Measurements from ENCODE around the gene TRAPPC10. TPM values are rescaled to one million over a fixed set of nuclear protein-coding genes. Genes with fewer than 3 reads are reported as not detected.
"Not testable (repeated sequence)": the region's sequence is repeated elsewhere in the genome, so short reads cannot be mapped to it uniquely, and the experiment has no call there.

TRAPPC10 gene
- polyA plus RNA-seq, 1 experiment, result 31.4 TPM

- POLR2A ChIA-PET; H3K4me3 ChIP-seq (ENCODE audit: low read depth, low read length); H3K36me3 ChIP-seq (ENCODE audit: control insufficient read depth, insufficient read depth, low read length); CTCF ChIA-PET; H3K27me3 ChIP-seq (ENCODE audit: control insufficient read depth, insufficient read depth, low read length); DNase-seq (ENCODE audit: low read depth): not testable (repeated sequence)
Measured at GRCh38 chr21:44140552-44140932, 128.4 kb downstream of the TRAPPC10 start.

DNA sequence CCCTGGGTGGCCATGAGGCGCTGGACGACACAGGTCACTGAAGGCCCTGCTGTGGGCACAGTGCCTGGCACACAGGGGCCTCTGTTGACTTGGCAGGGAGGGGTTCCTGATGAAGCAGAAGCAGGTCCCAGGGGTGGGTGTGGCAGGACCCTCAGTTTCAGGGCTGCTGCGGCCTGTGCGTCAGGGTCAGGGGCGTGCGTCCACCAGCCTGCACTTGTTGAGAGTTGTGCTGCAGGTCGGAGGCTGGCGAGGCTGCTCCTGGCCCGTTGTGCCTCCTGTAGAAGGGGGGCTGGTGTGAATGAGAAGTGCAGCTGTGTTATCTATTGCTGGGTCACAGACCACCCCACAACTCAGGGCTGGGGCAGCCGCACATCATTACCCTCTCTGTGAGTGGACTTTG is 130.4 kb downstream of the TRAPPC10 start:
- H3K27me3 ChIP-seq (ENCODE audit: control insufficient read depth, insufficient read depth, low read length); POLR2A ChIA-PET; H3K36me3 ChIP-seq (ENCODE audit: control insufficient read depth, insufficient read depth, low read length); DNase-seq (ENCODE audit: low read depth); H3K4me3 ChIP-seq (ENCODE audit: low read depth, low read length); CTCF ChIA-PET: not testable (repeated sequence)

DNA sequence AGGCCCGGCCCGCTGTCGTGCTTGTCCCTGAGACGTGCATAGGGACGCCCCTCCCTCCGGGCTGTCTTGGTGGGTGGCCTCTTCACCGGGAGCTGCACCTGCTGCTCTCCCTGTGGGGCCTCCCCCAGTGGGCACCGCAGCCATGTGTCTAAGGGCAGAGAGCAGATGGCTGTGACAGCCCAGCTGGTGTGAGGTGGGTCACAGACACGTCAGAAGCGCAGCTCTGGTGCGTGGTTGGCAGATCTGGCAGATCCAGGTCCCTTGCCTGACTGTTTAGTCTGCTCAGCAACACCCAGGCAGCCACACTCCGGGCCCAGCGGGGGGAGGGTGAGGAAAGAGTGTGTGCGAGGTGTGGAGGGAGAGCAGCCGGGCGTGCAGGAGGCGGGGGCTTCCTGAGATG is 131.3 kb downstream of the TRAPPC10 start:
- H3K4me3 ChIP-seq (ENCODE audit: low read depth, low read length); CTCF ChIA-PET; H3K27me3 ChIP-seq (ENCODE audit: control insufficient read depth, insufficient read depth, low read length); H3K36me3 ChIP-seq (ENCODE audit: control insufficient read depth, insufficient read depth, low read length); POLR2A ChIA-PET; DNase-seq (ENCODE audit: low read depth): not testable (repeated sequence)

GRCh38 chr21:44143996-44144395 is 131.9 kb downstream of the TRAPPC10 start:
- H3K4me3 ChIP-seq (ENCODE audit: low read depth, low read length); H3K36me3 ChIP-seq (ENCODE audit: control insufficient read depth, insufficient read depth, low read length); POLR2A ChIA-PET; H3K27me3 ChIP-seq (ENCODE audit: control insufficient read depth, insufficient read depth, low read length); CTCF ChIA-PET; DNase-seq (ENCODE audit: low read depth): not testable (repeated sequence)

GRCh38 chr21:44144784-44145602 is 132.9 kb downstream of the TRAPPC10 start:
- DNase-seq (ENCODE audit: low read depth); CTCF ChIA-PET; H3K27me3 ChIP-seq (ENCODE audit: control insufficient read depth, insufficient read depth, low read length); H3K36me3 ChIP-seq (ENCODE audit: control insufficient read depth, insufficient read depth, low read length); POLR2A ChIA-PET; H3K4me3 ChIP-seq (ENCODE audit: low read depth, low read length): not testable (repeated sequence)

- POLR2A ChIA-PET; H3K4me3 ChIP-seq (ENCODE audit: low read depth, low read length); CTCF ChIA-PET; H3K36me3 ChIP-seq (ENCODE audit: control insufficient read depth, insufficient read depth, low read length); H3K27me3 ChIP-seq (ENCODE audit: control insufficient read depth, insufficient read depth, low read length); DNase-seq (ENCODE audit: low read depth): not testable (repeated sequence)
Measured at GRCh38 chr21:44145616-44146015, 133.5 kb downstream of the TRAPPC10 start.

DNA sequence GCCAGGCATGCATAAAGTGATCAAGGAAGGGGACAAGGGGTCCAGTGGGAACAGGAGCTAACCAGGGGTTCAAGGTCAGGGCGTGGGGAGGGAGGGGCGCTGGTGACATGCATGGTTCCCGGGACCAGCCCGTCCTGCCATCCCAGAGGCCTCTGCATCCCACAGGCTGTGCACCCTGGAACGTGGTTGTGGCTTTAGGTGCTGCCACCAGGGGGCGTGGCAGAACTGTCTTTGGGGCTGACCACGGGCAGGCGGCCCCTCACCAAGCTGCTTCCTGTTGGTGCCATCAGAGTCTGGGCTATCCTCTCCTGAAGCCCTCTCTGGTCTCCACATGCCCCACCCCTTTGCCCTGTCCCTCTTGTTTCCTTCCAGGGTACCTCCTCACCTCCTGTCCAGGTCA is 135.0 kb downstream of the TRAPPC10 start:
- H3K27me3 ChIP-seq (ENCODE audit: control insufficient read depth, insufficient read depth, low read length); H3K36me3 ChIP-seq (ENCODE audit: control insufficient read depth, insufficient read depth, low read length); H3K4me3 ChIP-seq (ENCODE audit: low read depth, low read length); DNase-seq (ENCODE audit: low read depth); POLR2A ChIA-PET; CTCF ChIA-PET: not testable (repeated sequence)

GRCh38 chr21:44150255-44150654 is 138.1 kb downstream of the TRAPPC10 start:
- POLR2A ChIA-PET; H3K4me3 ChIP-seq (ENCODE audit: low read depth, low read length); CTCF ChIA-PET; H3K36me3 ChIP-seq (ENCODE audit: control insufficient read depth, insufficient read depth, low read length); DNase-seq (ENCODE audit: low read depth); H3K27me3 ChIP-seq (ENCODE audit: control insufficient read depth, insufficient read depth, low read length): not testable (repeated sequence)

DNA sequence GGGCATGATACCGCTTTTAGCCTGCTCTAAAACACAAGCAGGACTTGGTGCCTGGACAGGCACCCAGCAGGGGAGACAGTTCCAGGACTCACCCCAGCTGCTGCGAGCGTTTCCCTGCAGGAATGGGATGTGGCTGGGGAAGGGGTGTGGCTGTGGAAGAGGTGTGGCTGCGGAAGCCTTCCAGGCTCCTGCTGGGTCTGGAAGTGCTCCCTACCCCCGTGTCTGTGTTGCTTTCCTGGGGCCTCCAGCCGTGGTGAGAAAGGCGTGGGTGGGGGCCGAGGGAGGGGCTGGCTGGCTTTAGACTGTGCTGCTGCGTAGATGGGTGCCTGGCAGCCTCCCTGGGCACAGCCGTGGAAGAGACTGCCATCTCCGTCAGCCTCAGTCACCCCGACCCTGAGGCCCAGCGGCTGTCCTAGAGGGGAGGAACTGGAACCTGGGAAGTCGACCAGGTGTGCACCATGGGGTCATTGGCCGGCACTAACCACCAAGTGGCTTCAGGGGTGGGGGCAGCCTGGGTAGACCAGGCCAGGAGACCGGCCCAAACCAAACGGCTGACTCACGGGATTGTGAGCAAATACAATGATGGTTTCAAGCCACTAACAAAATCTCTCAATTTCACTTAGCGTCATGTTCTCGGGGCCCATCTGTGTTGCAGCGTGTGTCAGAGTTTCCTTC is 141.2 kb downstream of the TRAPPC10 start:
- H3K27me3 ChIP-seq (ENCODE audit: control insufficient read depth, insufficient read depth, low read length); H3K4me3 ChIP-seq (ENCODE audit: low read depth, low read length); H3K36me3 ChIP-seq (ENCODE audit: control insufficient read depth, insufficient read depth, low read length); CTCF ChIA-PET; POLR2A ChIA-PET; DNase-seq (ENCODE audit: low read depth): not testable (repeated sequence)

DNA sequence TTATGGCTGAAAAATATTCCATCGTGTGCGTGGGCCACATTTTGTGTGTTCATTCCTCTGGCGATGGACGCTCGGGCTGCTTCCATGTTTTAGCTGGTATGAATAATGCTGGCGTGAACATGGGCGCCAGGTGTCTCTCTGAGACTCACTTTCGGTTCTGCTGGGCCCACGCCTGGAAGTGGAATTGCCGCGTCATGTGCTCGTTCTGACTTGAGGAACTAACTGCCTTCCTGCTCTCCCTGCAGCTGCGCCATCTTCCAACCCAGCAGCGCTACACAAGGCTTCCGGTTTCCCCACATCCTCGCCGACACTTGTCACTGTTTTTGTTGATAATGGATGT is 141.8 kb downstream of the TRAPPC10 start:
- H3K27me3 ChIP-seq (ENCODE audit: control insufficient read depth, insufficient read depth, low read length); H3K4me3 ChIP-seq (ENCODE audit: low read depth, low read length); DNase-seq (ENCODE audit: low read depth); POLR2A ChIA-PET; H3K36me3 ChIP-seq (ENCODE audit: control insufficient read depth, insufficient read depth, low read length); CTCF ChIA-PET: not testable (repeated sequence)

GRCh38 chr21:44154816-44155230 is 142.7 kb downstream of the TRAPPC10 start:
- H3K36me3 ChIP-seq (ENCODE audit: control insufficient read depth, insufficient read depth, low read length); POLR2A ChIA-PET; H3K27me3 ChIP-seq (ENCODE audit: control insufficient read depth, insufficient read depth, low read length); DNase-seq (ENCODE audit: low read depth); CTCF ChIA-PET; H3K4me3 ChIP-seq (ENCODE audit: low read depth, low read length): not testable (repeated sequence)

DNA sequence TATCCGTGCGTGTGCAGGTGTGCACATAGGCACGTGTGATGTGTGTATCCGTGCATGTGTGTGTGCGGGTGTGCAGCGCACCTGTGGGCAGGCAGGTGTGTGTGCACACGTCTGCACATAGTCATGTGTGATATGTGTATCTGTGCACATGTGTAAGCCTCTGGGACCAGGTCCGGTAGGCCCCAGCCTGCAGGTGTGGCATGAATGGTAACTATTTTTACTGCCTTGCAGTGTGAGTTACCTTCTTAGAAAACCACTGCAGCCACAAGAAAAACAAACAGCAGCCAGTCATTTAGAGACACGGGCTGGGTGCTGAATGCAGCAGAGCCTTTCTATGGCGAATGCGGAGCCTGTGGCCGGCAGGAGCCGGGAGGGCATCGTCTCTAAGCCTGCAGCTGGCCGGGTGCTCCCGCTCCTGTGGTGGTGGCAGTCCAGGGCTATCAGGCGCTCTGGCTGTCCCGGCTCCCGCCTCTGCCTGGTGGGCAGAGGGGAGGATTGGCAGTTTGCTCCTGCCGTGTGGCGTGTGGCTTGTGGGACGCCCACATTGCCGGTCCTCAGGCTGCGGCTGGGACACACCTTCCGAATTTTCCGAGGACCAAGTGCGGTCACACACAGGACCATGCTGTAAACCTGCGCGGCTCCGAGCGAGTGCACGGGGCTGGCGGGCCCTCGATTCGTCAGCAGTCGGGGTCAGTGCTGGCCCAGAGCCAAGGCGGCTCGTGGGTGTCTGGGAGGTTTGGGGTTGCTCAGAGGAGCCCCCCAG is 143.3 kb downstream of the TRAPPC10 start:
- H3K27me3 ChIP-seq (ENCODE audit: control insufficient read depth, insufficient read depth, low read length); CTCF ChIA-PET; H3K36me3 ChIP-seq (ENCODE audit: control insufficient read depth, insufficient read depth, low read length); H3K4me3 ChIP-seq (ENCODE audit: low read depth, low read length); DNase-seq (ENCODE audit: low read depth); POLR2A ChIA-PET: not testable (repeated sequence)

DNA sequence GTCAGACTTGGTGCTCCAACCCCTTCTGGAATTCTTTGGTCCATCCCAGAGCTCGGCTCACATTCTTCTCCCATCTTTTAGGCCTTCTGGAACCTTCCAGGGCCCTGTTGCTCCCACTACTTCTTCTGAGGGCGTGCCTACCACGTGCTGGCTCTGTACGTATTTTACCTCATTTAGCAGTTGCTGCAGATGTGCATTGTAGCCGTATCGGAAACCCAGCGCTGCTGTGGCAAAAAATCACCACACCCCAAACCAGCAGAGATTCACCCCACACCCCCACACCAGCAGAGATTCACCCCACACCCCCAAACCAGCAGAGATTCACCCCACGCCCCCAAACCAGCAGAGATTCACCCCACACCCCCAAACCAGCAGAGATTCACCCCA is 143.9 kb downstream of the TRAPPC10 start:
- POLR2A ChIA-PET; H3K36me3 ChIP-seq (ENCODE audit: control insufficient read depth, insufficient read depth, low read length); CTCF ChIA-PET; H3K4me3 ChIP-seq (ENCODE audit: low read depth, low read length); DNase-seq (ENCODE audit: low read depth); H3K27me3 ChIP-seq (ENCODE audit: control insufficient read depth, insufficient read depth, low read length): not testable (repeated sequence)

Data from BJ (cell line).